Panc1 (cell line): ENCODE measurements around the gene NPPA. TPM values are rescaled to one million over a fixed set of nuclear protein-coding genes. Genes with fewer than 3 reads are reported as not detected.

ENCODE experiments used
- ATAC-seq: fragments of 200-7000 bp; cut with Tn5 transposase; 2 replicates; pipeline ENCODE4 v1.9.1; 2020; ENCODE audit warnings: mild to moderate bottlenecking, moderate library complexity
- BruUV-seq: library from RNA; stranded (reverse); fragments of 400-500 nt; replicated peaks from 2 replicates; lab custom pipeline; 2021; lab: Mats Ljungman, UMichigan
- CTCF ChIA-PET: fragments of 300-600 bp; sonication (Branson Sonifier 250); formaldehyde crosslinking; loops from one replicate; lab custom pipeline; 2022; ENCODE audit warnings: antibody characterized with exemption; lab: Charles Lee
- POLR2A ChIA-PET: fragments of 300-600 bp; sonication (Branson Sonifier 250); formaldehyde crosslinking; loops from one replicate; lab custom pipeline; 2022; ENCODE audit warnings: antibody characterized with exemption; lab: Charles Lee
- DNase-seq: peaks from one replicate; pipeline ENCODE4 v3.0.0-alpha.2; 2010; ENCODE audit warnings: low read depth, low spot score
- H3K27ac ChIP-seq: 2 replicates; pipeline ENCODE4 v1.5.1; 2011; ENCODE audit warnings: mild to moderate bottlenecking, low read length, inconsistent platforms
- H3K27me3 ChIP-seq: fragments of 200-500 bp; sonication (Bioruptor generic); 2 replicates; pipeline ENCODE4 v1.6.0; 2014; ENCODE audit warnings: low read length, inconsistent platforms; ENCODE audit not compliant: control insufficient read depth, insufficient read depth
- H3K36me3 ChIP-seq: fragments of 200-500 bp; sonication (Bioruptor generic); 2 replicates; pipeline ENCODE4 v1.5.1; 2014; ENCODE audit warnings: inconsistent platforms, mild to moderate bottlenecking, low read length, moderate library complexity; ENCODE audit not compliant: control insufficient read depth, insufficient read depth
- H3K4me1 ChIP-seq: 2 replicates; pipeline ENCODE4 v1.5.1; 2011; ENCODE audit warnings: inconsistent platforms, mild to moderate bottlenecking, low read length, moderate library complexity; ENCODE audit not compliant: control insufficient read depth, insufficient read depth
- H3K4me3 ChIP-seq, 2 experiments: 2 replicates each; pipeline ENCODE4 v1.5.1; 2011 to 2012; ENCODE audit warnings: low read depth in 2 of 2, low read length in 2 of 2, mild to moderate bottlenecking in 2 of 2, inconsistent platforms in 1 of 2, moderate library complexity in 1 of 2
- H3K9me3 ChIP-seq: fragments of 200-500 bp; sonication (Bioruptor generic); 2 replicates; pipeline ENCODE4 v1.5.1; 2014; ENCODE audit warnings: low read depth, mild to moderate bottlenecking, inconsistent platforms, low read length, moderate library complexity; ENCODE audit not compliant: control insufficient read depth, insufficient read depth
- CTCF ChIP-seq: fragments of 450-650 bp; IDR thresholded peaks from 2 replicates; pipeline ENCODE4 v1.5.1; 2017; ENCODE audit warnings: mild to moderate bottlenecking
- POLR2AphosphoS5 ChIP-seq: IDR thresholded peaks from 2 replicates; pipeline ENCODE4 v1.6.1; 2012; ENCODE audit warnings: mild to moderate bottlenecking, low read depth, low read length, moderate library complexity
- REST ChIP-seq, 2 experiments: IDR thresholded peaks; 2 replicates each; pipeline ENCODE4 v1.6.1; 2011 to 2012; ENCODE audit warnings: low read depth in 2 of 2, control low read depth in 1 of 2, low read length in 1 of 2, mild to moderate bottlenecking in 1 of 2, moderate library complexity in 1 of 2; ENCODE audit not compliant: insufficient read depth in 1 of 2
- SIN3A ChIP-seq: IDR thresholded peaks from 2 replicates; pipeline ENCODE4 v1.6.1; 2012; ENCODE audit warnings: low read depth, mild to moderate bottlenecking, low read length, moderate library complexity, borderline replicate concordance; ENCODE audit not compliant: insufficient read depth
- TCF7L2 ChIP-seq: IDR thresholded peaks from 2 replicates; pipeline ENCODE4 v1.6.1; 2011; ENCODE audit warnings: mild to moderate bottlenecking, low read depth, low read length, inconsistent platforms
- in situ Hi-C: cut with HindIII; loops from 2 replicates; pipeline ENCODE4 v1.10.0; 2016; ENCODE audit warnings: low sequenced_read_pairs, low pct_unique_long_range_greater_than_20kb
- intact Hi-C: fragments of 100-400 bp; cut with micrococcal nuclease; formaldehyde crosslinking; loops from one replicate; pipeline ENCODE4 v1.10.0; 2022; ENCODE audit not compliant: unreplicated experiment
- total RNA-seq: library from RNA; stranded (reverse); gene quantifications from one replicate; pipeline ENCODE4 v1.2.1, GENCODE V29; 2021; ENCODE audit not compliant: unreplicated experiment

Gene NPPA
- total RNA-seq, 1 experiment from 2014 or later, result not detected

- no peak for DNase-seq
- Histone ChIP-seq H3K27ac (no peak overlapping the region), H3K4me3 (no peak overlapping the region), H3K4me1 (no peaks in the 10 kb centered on the region), H3K9me3 (no peaks in the 10 kb centered on the region), H3K36me3 (no peaks in the 10 kb centered on the region), H3K27me3 (no peaks in the 10 kb centered on the region)
- ChIA-PET CTCF (no interaction called here), POLR2A (no interaction called here)
- no peak for ATAC-seq
- no TSS peak for BruUV-seq
- no peak for TF ChIP-seq REST (IDR thresholded peaks at IDR 0.05; ENCODE audit: insufficient read depth in 1 of 2, low read depth in 2 of 2, low read length in 1 of 2)
- no peak for TF ChIP-seq SIN3A
- no peak for TF ChIP-seq POLR2AphosphoS5
- no peak for TF ChIP-seq TCF7L2
- TF ChIP-seq CTCF, result no peak
- intact Hi-C loops (no loop called here), in situ Hi-C loops (no loop called here)
These were observed 25.0 kb upstream of the NPPA start for GRCh38 chr1:11872545-11872944.

GRCh38 chr1:11869650-11870207 lies 22.1 kb upstream of the NPPA start:
- no TSS peak for BruUV-seq
- H3K4me1 ChIP-seq, result no peaks in the 10 kb centered on the region
- no peaks in the 10 kb centered on the region for H3K27me3 ChIP-seq
- TF ChIP-seq REST (IDR thresholded peaks at IDR 0.05; ENCODE audit: insufficient read depth in 1 of 2, low read depth in 2 of 2, low read length in 1 of 2) (no peak), CTCF (no peak), POLR2AphosphoS5 (no peak), TCF7L2 (no peak), SIN3A (no peak)
- no peak for DNase-seq
- no peak for ATAC-seq
- no peaks in the 10 kb centered on the region for H3K9me3 ChIP-seq
- H3K4me3 ChIP-seq, result no peak overlapping the region
- no peaks in the 10 kb centered on the region for H3K36me3 ChIP-seq
- POLR2A ChIA-PET, result interaction anchor here (0.8 kb wide), 1 partner anchor 38 kb away, joined by 3 read pairs; no protein-coding TSS in a partner anchor
- H3K27ac ChIP-seq, result no peak overlapping the region
- intact Hi-C loops, result no loop called here
- CTCF ChIA-PET, result no interaction called here
- in situ Hi-C loops, result no loop called here
